ENCODE results near the gene CD40LG.

CD40LG gene

DNA sequence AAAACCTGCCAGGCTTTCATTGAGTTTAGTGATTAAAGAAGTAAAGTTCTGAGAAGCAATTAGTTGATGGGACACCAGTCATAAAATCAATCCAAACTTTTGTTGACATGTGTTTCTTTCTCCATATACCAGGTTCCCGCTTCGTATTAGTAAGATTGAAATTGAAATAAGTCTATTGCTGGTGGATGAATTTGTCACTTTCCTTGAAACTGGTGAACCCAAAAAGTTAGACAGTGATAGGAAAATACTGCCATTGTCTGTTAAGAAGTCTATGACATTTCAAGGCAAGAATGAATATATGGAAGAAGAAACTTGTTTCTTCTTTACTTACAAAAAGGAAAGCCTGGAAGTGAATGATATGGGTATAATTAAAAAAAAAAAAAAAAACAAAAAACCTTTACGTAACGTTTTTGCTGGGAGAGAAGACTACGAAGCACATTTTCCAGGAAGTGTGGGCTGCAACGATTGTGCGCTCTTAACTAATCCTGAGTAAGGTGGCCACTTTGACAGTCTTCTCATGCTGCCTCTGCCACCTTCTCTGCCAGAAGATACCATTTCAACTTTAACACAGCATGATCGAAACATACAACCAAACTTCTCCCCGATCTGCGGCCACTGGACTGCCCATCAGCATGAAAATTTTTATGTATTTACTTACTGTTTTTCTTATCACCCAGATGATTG, at the start of gene CD40LG:
Gene CD40LG (plus strand): TSS at position 482 of the 684 bp plus-strand sequence. CDS start 91 bp downstream, at position 573.
- DNase-seq = no peak

DNA sequence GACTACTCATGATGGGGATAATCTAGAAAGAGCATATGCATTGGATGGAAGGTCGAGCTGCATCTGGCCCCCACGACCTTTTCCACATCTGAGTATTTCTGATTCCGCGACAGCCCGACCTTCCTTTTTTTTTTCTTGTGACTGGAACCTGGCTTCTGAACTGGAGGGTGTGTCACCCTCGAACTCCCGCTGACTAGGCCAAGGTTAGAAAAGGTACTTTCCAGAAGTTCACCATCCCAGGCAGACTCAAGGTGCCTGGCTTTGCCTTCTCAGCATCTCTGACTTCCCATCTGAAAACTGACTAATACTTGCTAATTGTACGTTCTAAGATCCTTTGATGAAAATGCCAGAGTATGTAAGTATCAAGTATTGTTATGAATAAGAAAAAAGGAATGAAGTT, 49.3 kb upstream of the CD40LG start:
- DNase-seq = no peak

- DNase-seq = no peak
These were observed 47.9 kb upstream of the CD40LG start for GRCh38 chrX:136600059-136600458.

- no peak for DNase-seq
These were observed 40.7 kb upstream of the CD40LG start for GRCh38 chrX:136607236-136607635.

DNA sequence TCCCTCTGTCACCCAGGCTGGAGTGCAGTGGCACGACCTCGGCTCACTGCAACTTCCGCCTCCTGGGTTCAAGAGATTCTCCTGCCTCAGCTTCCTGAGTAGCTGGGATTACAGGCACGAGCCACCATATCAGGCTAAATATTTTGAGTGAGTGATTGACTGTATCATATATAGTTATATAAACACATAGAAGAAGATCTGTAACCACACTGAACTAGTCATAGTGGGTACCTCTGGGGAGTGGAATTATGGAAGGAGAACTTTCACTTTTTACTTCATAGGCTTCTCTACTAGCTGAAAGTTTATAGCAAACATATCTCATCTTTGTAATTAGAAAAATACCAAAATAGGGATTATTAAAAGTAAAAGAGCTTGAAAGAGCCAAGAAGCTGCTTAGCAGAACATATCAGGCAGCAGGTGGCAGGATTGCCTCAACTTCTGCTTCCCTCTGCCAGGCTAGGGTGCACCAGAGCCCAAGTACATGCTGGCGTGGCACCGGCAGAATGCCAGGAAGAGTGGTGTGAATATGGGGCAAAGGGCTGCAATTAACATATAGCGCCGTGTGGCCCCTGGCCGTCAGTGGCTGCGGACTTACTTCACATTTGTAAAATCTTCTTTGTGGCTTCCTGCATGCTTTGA, 39.5 kb upstream of the CD40LG start:
- DNase-seq = peak in 1 of 2 experiments; percentile 31

- DNase-seq = no peak
These were observed 30.8 kb upstream of the CD40LG start for GRCh38 chrX:136616987-136617685.

DNA sequence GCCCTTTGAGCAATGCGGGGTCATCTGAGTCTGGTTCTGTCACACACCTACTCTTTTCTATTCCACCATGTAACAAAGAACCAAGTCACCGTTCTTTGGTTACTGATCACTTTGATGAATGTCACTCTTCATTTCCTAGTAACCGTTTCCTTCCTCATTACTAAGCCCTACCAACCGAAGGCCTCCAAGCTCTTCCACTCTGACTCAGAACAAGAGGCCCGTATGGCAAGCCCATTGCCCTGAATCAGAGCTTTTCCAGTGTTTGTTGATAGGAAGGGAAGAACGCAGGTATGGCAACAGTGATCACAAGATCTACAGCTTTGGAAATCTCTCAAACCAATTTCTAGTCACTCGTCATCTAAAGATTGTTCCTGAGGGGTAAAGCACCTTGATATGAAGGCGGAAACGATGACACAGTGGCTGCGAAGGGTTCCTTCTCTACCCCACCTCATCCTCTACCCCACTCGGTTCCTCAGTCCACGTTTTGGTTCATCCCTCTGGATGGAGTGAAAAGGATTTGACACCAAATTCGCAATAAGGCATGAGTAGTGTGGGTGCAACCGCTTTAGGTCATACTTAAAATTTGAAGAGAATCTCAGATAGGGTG, 28.0 kb upstream of the CD40LG start:
- DNase-seq = no peak

DNA sequence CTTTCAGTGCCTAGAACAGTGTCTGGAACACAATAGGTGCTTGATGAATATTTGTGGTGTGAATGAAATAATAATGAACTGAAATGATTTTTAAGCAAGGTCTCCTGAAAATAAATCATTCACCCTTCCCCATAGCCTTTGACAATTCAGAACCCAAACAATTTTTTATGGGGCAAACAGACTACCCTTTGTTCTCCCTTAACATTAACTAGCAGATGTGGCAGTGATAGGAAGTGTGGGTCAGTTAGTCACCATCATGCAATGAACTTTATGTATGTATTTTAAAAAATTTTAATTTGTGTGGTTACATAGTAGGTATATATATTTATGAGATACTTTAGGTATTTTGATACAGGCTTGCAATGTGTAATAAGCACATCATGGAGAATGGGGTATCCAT, 27.2 kb upstream of the CD40LG start:
- DNase-seq = no peak

- DNase-seq = no peak
These were observed 25.4 kb upstream of the CD40LG start for GRCh38 chrX:136622568-136622967.

- DNase-seq = no peak
These were observed 24.6 kb upstream of the CD40LG start for GRCh38 chrX:136623396-136623795.

DNA sequence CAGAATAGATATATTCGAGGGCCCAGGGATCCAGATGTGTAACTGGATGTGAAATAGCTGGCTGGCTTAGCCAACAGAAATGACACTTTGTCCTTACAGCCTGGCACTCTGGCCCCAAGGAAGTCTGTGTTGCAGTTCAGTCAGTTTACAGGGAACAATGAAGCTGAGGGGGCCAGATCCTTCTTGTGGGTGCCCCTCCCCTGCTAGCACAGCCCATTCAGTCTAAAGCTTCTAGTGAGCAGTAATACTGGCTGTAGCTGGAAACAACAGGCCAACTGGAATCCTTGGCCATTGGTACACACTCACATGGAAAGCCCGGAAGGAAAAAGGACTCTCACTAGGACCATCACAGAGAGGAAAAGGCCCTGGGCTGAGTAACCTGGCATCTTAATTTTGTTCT, 22.7 kb upstream of the CD40LG start:
- no peak for DNase-seq

GRCh38 chrX:136626237-136626636, 21.7 kb upstream of the CD40LG start:
- peak; percentile 33 to 63 for DNase-seq

DNA sequence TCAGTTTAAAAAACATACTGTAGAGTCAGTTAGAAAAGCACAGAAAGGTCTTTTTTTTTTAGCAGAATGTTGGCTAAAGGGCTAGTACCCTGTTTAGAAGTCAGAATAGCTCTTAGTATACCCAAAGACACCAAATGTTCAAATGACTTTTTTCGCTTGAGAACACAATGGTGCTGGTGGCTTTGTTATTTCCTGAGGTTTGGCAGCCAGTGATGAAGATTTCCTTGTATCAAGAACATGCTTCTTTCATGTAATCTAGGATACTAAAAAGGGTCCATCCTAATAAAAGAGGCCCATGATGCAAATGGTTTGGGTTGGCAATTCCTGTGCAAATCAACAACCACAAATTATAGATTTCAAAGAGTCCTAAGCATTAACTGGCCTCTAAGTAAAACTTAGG, 21.1 kb upstream of the CD40LG start:
- no peak for DNase-seq

DNA sequence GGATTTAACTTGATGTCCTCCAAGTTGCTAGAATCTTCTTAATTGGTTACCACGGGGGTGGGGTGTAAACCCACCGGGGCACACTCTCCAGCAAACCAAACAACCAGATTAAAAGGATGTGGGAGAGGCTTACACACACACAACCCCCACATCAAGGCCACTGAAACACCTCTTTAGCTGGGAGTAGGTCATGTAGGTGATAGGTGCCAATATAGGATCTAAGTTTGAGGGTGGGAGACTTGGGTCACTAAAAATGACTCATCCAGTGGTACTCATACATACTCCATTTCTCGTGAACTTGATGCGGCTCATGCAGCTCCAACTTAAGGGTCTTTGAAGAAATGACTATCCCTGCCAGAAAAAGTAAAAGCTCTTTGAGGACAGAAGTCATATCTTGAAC, 20.5 kb upstream of the CD40LG start:
- no peak for DNase-seq

- DNase-seq = no peak
These were observed 18.7 kb upstream of the CD40LG start for GRCh38 chrX:136629084-136629750.

- no peak for DNase-seq
These were observed 17.1 kb upstream of the CD40LG start for GRCh38 chrX:136630881-136631280.

- DNase-seq = no peak
These were observed 12.7 kb upstream of the CD40LG start for GRCh38 chrX:136635235-136635634.

- DNase-seq = peak; percentile 39 to 53
These were observed 11.8 kb upstream of the CD40LG start for GRCh38 chrX:136636121-136636520.

DNA sequence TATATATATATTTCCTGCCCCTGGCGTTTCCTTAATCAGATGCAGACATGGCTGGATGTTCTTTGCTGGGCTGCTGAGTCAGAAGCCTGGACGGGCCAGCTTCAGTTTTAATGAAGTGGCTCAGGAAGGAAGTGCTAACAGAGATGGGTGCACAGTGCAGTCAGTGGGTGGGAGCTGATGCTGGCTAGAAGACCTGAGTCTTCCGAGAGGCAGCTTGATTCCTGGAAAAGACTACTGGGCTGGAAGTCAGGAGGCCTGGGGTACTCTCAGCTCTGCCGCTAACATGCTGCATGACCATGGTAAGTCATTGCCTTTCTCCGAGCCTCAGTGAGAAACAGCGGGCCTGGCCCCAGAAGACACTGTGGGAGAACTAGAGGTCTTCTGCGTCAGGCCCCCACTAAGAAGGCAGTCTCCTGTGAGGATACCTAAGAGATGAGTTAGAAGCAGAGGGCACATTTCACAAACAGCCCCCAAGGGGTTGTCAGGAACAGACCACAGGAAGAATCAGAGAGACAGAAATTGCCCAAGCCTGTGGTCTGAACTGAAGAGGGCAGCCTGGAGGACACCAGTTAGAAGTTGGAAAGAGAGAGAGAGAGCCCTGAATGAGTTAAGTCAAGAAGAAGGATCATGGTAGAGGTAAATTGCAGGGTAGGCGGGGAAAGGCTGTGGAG, 8.3 kb upstream of the CD40LG start:
- no peak for DNase-seq

- DNase-seq = no peak
These were observed 4.7 kb upstream of the CD40LG start for GRCh38 chrX:136643243-136643642.

DNA sequence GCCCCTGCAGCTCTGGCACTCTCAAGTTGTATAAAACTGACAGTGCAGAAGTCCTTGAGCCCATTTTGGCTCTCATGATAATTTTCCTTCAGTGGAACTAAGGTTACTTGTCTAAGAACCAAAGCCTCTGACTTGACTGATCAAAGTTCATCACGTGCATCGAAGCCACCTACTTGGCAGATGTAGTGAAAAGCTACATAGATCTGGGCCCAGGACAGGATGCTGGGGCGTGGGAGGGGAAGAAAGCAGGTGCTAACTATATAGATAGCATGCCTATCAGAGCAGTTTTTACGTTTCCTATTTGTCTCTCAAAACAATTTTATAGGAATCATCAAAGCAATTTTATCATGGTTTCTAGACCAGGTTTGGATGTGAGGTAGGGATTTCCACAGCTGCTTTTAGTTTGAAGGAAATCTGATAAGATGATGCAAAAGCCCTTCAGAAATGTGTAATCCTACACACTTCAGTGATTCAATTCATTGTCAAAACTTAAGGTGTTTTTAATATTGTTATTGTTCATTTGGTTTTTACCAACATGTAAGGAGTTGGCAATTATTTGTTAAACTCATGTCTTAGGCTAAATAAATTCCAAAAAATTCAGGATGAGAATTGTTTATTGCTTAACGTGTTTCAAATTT, 1.2 kb upstream of the CD40LG start:
- no peak for DNase-seq

GRCh38 chrX:136650811-136651210, 2.9 kb downstream of the CD40LG start:
- DNase-seq = no peak
